GM21390 (cell line): ENCODE results near the gene IRF4.

Experiments used
- ATAC-seq: cut with Tn5 transposase; IDR thresholded peaks from one replicate; pipeline ENCODE4 v1.9.1; 2021; ENCODE audit not compliant: unreplicated experiment

IRF4 gene

GRCh38 chr6:397056-397455, 5.5 kb downstream of the IRF4 start:
- ATAC-seq: no peak

GRCh38 chr6:397604-398003, 6.1 kb downstream of the IRF4 start:
- ATAC-seq: no peak

- no peak for ATAC-seq
These were observed 6.5 kb downstream of the IRF4 start for GRCh38 chr6:398065-398464.

- ATAC-seq: no peak
These were observed 7.1 kb downstream of the IRF4 start for GRCh38 chr6:398558-399078.

- ATAC-seq: peak; percentile 46
These were observed 8.4 kb downstream of the IRF4 start for GRCh38 chr6:399785-400534.

GRCh38 chr6:400815-401214, 9.3 kb downstream of the IRF4 start:
- ATAC-seq: no peak

- ATAC-seq: no peak
These were observed 9.9 kb downstream of the IRF4 start for GRCh38 chr6:401239-401993.

- ATAC-seq: no peak
These were observed 10.6 kb downstream of the IRF4 start for GRCh38 chr6:401994-402640.

GRCh38 chr6:402901-403658, 11.5 kb downstream of the IRF4 start:
- ATAC-seq: no peak

- no peak for ATAC-seq
These were observed 12.4 kb downstream of the IRF4 start for GRCh38 chr6:403659-404655.

- no peak for ATAC-seq
These were observed 13.3 kb downstream of the IRF4 start for GRCh38 chr6:404685-405423.

- no peak for ATAC-seq
These were observed 16.6 kb downstream of the IRF4 start for GRCh38 chr6:408148-408547.

- no peak for ATAC-seq
These were observed 17.1 kb downstream of the IRF4 start for GRCh38 chr6:408599-409102.

GRCh38 chr6:409370-409972, 17.9 kb downstream of the IRF4 start:
- no peak for ATAC-seq

- ATAC-seq: no peak
These were observed 19.2 kb downstream of the IRF4 start for GRCh38 chr6:410555-411395.

- no peak for ATAC-seq
These were observed 20.0 kb downstream of the IRF4 start for GRCh38 chr6:411402-412145.
